Loucy (cell line): ENCODE results near the gene COX18.

Source experiments
- H2AFZ ChIP-seq: fragments of 200-600 bp; sonication (generic); 2 replicates; pipeline ENCODE4 v1.6.0; 2016; ENCODE audit warnings: antibody characterized with exemption, mild to moderate bottlenecking, low read length, moderate library complexity
- H3F3A ChIP-seq: fragments of 200-600 bp; 2 replicates; pipeline ENCODE4 v1.6.0; 2016; ENCODE audit warnings: antibody characterized with exemption, low read depth, mild to moderate bottlenecking
- H3K27me3 ChIP-seq: fragments of 200-600 bp; sonication (generic); 2 replicates; pipeline ENCODE4 v1.6.1; 2014; ENCODE audit warnings: low read length, mild to moderate bottlenecking; ENCODE audit not compliant: insufficient read depth, poor library complexity, severe bottlenecking
- H3K36me3 ChIP-seq: fragments of 200-600 bp; sonication (generic); 2 replicates; pipeline ENCODE4 v1.6.1; 2016; ENCODE audit warnings: low read length; ENCODE audit not compliant: insufficient read depth
- H3K4me1 ChIP-seq: fragments of 200-600 bp; sonication (generic); 2 replicates; pipeline ENCODE4 v1.5.1; 2014; ENCODE audit warnings: low read length, mild to moderate bottlenecking; ENCODE audit not compliant: insufficient read depth, poor library complexity, severe bottlenecking
- H3K4me2 ChIP-seq: fragments of 200-600 bp; sonication (generic); 2 replicates; pipeline ENCODE4 v1.6.0; 2014; ENCODE audit warnings: antibody characterized with exemption, low read length, low read depth, mild to moderate bottlenecking; ENCODE audit not compliant: poor library complexity, severe bottlenecking
- H3K4me3 ChIP-seq: fragments of 200-600 bp; sonication (generic); 2 replicates; pipeline ENCODE4 v1.5.1; 2014; ENCODE audit warnings: low read length, mild to moderate bottlenecking, mixed read lengths; ENCODE audit not compliant: poor library complexity, severe bottlenecking
- H3K79me2 ChIP-seq: fragments of 200-600 bp; sonication (generic); 2 replicates; pipeline ENCODE4 v1.6.1; 2014; ENCODE audit warnings: low read length; ENCODE audit not compliant: insufficient read depth
- H3K9ac ChIP-seq: fragments of 200-600 bp; sonication (generic); 2 replicates; pipeline ENCODE4 v1.6.0; 2014; ENCODE audit warnings: mild to moderate bottlenecking, low read depth, low read length, moderate library complexity; ENCODE audit not compliant: poor library complexity, severe bottlenecking
- H3K9me2 ChIP-seq: fragments of 200-600 bp; sonication (generic); replicated peaks from 2 replicates; pipeline ENCODE4 v1.6.1; 2016; ENCODE audit warnings: low read depth, low read length, mixed read lengths
- H3K9me3 ChIP-seq: fragments of 200-600 bp; sonication (generic); 2 replicates; pipeline ENCODE4 v1.6.1; 2014; ENCODE audit warnings: mild to moderate bottlenecking, antibody characterized with exemption, low read length, low read depth; ENCODE audit not compliant: insufficient read depth
- H4K20me1 ChIP-seq: fragments of 200-600 bp; sonication (generic); 2 replicates; pipeline ENCODE4 v1.6.0; 2014; ENCODE audit warnings: antibody characterized with exemption, low read length, mild to moderate bottlenecking; ENCODE audit not compliant: insufficient read depth, poor library complexity, severe bottlenecking
- CTCF ChIP-seq: fragments of 200-600 bp; sonication (generic); conservative IDR thresholded peaks from 2 replicates; pipeline ENCODE4 v1.5.1; 2014; ENCODE audit warnings: mild to moderate bottlenecking, antibody characterized with exemption, low read length
- EZH2phosphoT487 ChIP-seq: fragments of 200-600 bp; IDR thresholded peaks from 2 replicates; pipeline ENCODE4 v1.6.1; 2018; ENCODE audit warnings: antibody characterized with exemption, mild to moderate bottlenecking, moderate library complexity, borderline replicate concordance

The COX18 gene

DNA sequence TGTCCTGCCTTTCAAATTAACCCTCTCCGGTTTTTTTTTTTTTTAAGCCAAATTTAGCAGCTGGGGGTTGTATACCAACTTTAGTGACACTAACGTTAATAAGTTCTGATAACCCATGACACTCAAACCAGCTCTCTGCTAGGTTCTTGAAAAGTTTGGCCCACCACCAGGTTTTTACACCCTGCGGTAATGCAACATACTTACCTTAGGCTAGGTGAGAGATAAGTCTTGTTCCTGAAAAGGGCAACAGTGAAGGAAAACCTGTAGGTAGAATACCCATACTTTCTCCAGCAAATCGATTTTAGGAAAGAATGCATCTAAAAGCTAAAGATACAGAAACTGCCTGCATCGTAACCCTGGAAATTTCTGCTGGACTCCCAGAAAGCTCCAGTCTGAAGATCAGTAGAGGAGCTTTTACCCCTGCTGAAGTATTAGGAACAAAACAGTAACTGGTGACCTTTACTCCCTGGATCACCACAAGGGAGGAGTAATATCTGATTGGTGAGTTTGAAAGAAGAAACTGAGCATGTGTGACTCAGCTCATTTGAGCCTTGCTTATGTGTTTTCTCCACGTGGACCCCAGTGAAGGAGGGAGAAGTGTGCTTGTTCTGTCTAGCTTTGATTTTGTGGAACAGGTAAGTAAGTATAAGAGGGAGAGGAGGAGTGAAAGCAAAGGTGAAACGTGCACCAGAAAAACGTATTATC lies 34.4 kb upstream of the COX18 start:
- Histone ChIP-seq H2AFZ (no peak overlapping the region), H3K4me1 (no peaks in the 10 kb centered on the region), H3K4me3 (no peak overlapping the region), H3K9me3 (no peaks in the 10 kb centered on the region), H3K79me2 (no peaks in the 10 kb centered on the region), H3K9me2 (no peaks in the 10 kb centered on the region), H3F3A (no peaks in the 10 kb centered on the region), H3K4me2 (no peak overlapping the region), H3K9ac (no peak overlapping the region), H4K20me1 (no peaks in the 10 kb centered on the region), H3K27me3 (no peaks in the 10 kb centered on the region), H3K36me3 (peaks cover 36% of the 10 kb centered on the region; the same call in 1 of the 2 replicates)
- TF ChIP-seq EZH2phosphoT487 (no peak), CTCF (no peak)

DNA sequence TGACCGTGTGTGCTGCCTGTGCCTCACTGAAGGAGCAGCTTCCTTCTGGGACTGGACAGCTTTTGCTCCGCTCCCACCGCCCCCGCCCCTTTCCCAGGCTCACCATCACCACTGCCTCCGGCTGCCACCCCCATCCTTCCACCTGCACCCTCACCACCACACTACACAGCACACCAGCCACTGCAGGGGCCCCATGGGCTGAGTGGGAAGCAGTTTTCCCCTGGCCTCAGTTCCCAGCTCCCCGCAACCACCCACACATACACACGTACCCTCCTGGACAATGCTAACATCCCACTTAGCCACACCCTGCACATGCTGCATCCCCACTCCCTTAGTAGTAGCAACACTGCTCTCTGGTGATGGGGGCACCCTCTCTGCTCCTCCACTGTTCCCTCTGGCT lies 29.6 kb upstream of the COX18 start:
- no peak overlapping the region for H3K4me2 ChIP-seq
- H3K9me2 ChIP-seq = no peaks in the 10 kb centered on the region
- H4K20me1 ChIP-seq = no peaks in the 10 kb centered on the region
- no peak overlapping the region for H2AFZ ChIP-seq
- H3K27me3 ChIP-seq = no peaks in the 10 kb centered on the region
- H3K4me3 ChIP-seq = no peak overlapping the region
- H3K9ac ChIP-seq = no peak overlapping the region
- no peaks in the 10 kb centered on the region for H3K79me2 ChIP-seq
- H3F3A ChIP-seq = no peaks in the 10 kb centered on the region
- H3K4me1 ChIP-seq = no peaks in the 10 kb centered on the region
- peaks cover 54% of the 10 kb centered on the region for H3K36me3 ChIP-seq
- TF ChIP-seq CTCF (no peak), EZH2phosphoT487 (no peak)
- H3K9me3 ChIP-seq = no peaks in the 10 kb centered on the region

- Histone ChIP-seq H3F3A (no peaks in the 10 kb centered on the region), H3K4me3 (no peak overlapping the region), H3K9me3 (no peaks in the 10 kb centered on the region), H3K27me3 (no peaks in the 10 kb centered on the region), H4K20me1 (no peaks in the 10 kb centered on the region), H3K79me2 (no peaks in the 10 kb centered on the region), H3K4me2 (no peak overlapping the region), H2AFZ (no peak overlapping the region), H3K36me3 (peaks cover 55% of the 10 kb centered on the region), H3K9me2 (no peaks in the 10 kb centered on the region), H3K4me1 (no peaks in the 10 kb centered on the region), H3K9ac (no peak overlapping the region)
- TF ChIP-seq EZH2phosphoT487 (no peak), CTCF (no peak)
Measured at GRCh38 chr4:73098713-73099112, 29.2 kb upstream of the COX18 start.
